HG03108 (cell line): Measurements from ENCODE around the gene EPHA10.

ENCODE experiments used
- ATAC-seq: cut with Tn5 transposase; IDR thresholded peaks from one replicate; pipeline ENCODE4 v1.9.1; 2021; ENCODE audit warnings: moderate library complexity; ENCODE audit not compliant: unreplicated experiment

Gene EPHA10

GRCh38 chr1:37676281-37677142 is 88.4 kb downstream of the EPHA10 start:
- ATAC-seq: no peak

- ATAC-seq: no peak
Observed at GRCh38 chr1:37673920-37674319, 91.0 kb downstream of the EPHA10 start.

- ATAC-seq: no peak
Observed at GRCh38 chr1:37672136-37672870, 92.6 kb downstream of the EPHA10 start.

- ATAC-seq: no peak
Observed at GRCh38 chr1:37671261-37671660, 93.7 kb downstream of the EPHA10 start.

GRCh38 chr1:37670133-37670532 is 94.8 kb downstream of the EPHA10 start:
- ATAC-seq: no peak

- ATAC-seq: no peak
Observed at GRCh38 chr1:37667023-37667671, 97.8 kb downstream of the EPHA10 start.

- no peak for ATAC-seq
Observed at GRCh38 chr1:37666241-37666867, 98.6 kb downstream of the EPHA10 start.
